GM23338 (cell line): ENCODE results near the gene MYRFL. TPM values are rescaled to one million over a fixed set of nuclear protein-coding genes. Genes with fewer than 3 reads are reported as not detected.

Experiments used
- ATAC-seq: fragments of 200-7000 bp; cut with Tn5 transposase; 3 replicates; pipeline ENCODE4 v1.9.1; 2020
- DNase-seq: peaks from one replicate; pipeline ENCODE4 v3.0.0-alpha.2; 2015; ENCODE audit warnings: low spot score
- H2AFZ ChIP-seq: fragments of 200-600 bp; sonication (generic); 2 replicates; pipeline ENCODE4 v1.8.0; 2016; ENCODE audit warnings: antibody characterized with exemption, mild to moderate bottlenecking, moderate library complexity
- H3F3A ChIP-seq: fragments of 200-600 bp; sonication (generic); replicated peaks from 2 replicates; pipeline ENCODE4 v1.8.0; 2017; ENCODE audit warnings: antibody characterized with exemption, mixed run types, low read depth
- H3K27ac ChIP-seq: fragments of 200-600 bp; sonication (generic); 2 replicates; pipeline ENCODE4 v1.6.1; 2016; ENCODE audit warnings: low read depth
- H3K27me3 ChIP-seq: fragments of 200-600 bp; sonication (generic); 2 replicates; pipeline ENCODE4 v1.8.0; 2016; ENCODE audit warnings: mild to moderate bottlenecking, mixed run types, moderate library complexity; ENCODE audit not compliant: insufficient read depth
- H3K36me3 ChIP-seq: fragments of 200-600 bp; sonication (generic); 2 replicates; pipeline ENCODE4 v1.8.0; 2016; ENCODE audit warnings: mild to moderate bottlenecking; ENCODE audit not compliant: insufficient read depth
- H3K4me1 ChIP-seq: fragments of 200-600 bp; sonication (generic); 2 replicates; pipeline ENCODE4 v1.8.0; 2016; ENCODE audit warnings: mild to moderate bottlenecking, moderate library complexity; ENCODE audit not compliant: insufficient read depth
- H3K4me2 ChIP-seq: fragments of 200-600 bp; sonication (generic); 2 replicates; pipeline ENCODE4 v1.7.1; 2017; ENCODE audit warnings: mixed run types
- H3K4me3 ChIP-seq: fragments of 200-600 bp; sonication (generic); 2 replicates; pipeline ENCODE4 v1.6.1; 2016; ENCODE audit warnings: mixed run types
- H3K79me2 ChIP-seq: fragments of 200-600 bp; sonication (generic); replicated peaks from 2 replicates; pipeline ENCODE4 v1.8.0; 2017; ENCODE audit warnings: mild to moderate bottlenecking; ENCODE audit not compliant: insufficient read depth
- H3K9me2 ChIP-seq: fragments of 200-600 bp; sonication (generic); 2 replicates; pipeline ENCODE4 v1.8.0; 2017; ENCODE audit not compliant: insufficient read depth
- H4K20me1 ChIP-seq: fragments of 200-600 bp; sonication (generic); replicated peaks from 2 replicates; pipeline ENCODE4 v1.8.0; 2017; ENCODE audit warnings: mild to moderate bottlenecking; ENCODE audit not compliant: insufficient read depth
- H3K27ac Mint-ChIP-seq: 2 replicates; pipeline ENCODE4 v1.8.0; 2020; ENCODE audit warnings: inconsistent platforms, mild to moderate bottlenecking, moderate library complexity, mixed read lengths
- H3K27me3 Mint-ChIP-seq: 3 replicates; pipeline ENCODE4 v1.8.0; 2022; ENCODE audit warnings: low read depth, mild to moderate bottlenecking, moderate library complexity, mixed read lengths, inconsistent platforms; ENCODE audit not compliant: insufficient read depth, poor library complexity
- H3K36me3 Mint-ChIP-seq: 3 replicates; pipeline ENCODE4 v1.8.0; 2021; ENCODE audit warnings: low read depth, mild to moderate bottlenecking, inconsistent platforms, moderate library complexity, mixed read lengths
- H3K4me1 Mint-ChIP-seq: 3 replicates; pipeline ENCODE4 v1.8.0; 2020; ENCODE audit warnings: mild to moderate bottlenecking, inconsistent platforms, mixed read lengths
- H3K4me3 Mint-ChIP-seq: 3 replicates; pipeline ENCODE4 v1.8.0; 2021; ENCODE audit warnings: moderate library complexity, mild to moderate bottlenecking, inconsistent platforms, mixed read lengths
- H3K9me3 Mint-ChIP-seq: 3 replicates; pipeline ENCODE4 v1.8.0; 2020; ENCODE audit warnings: moderate library complexity, mild to moderate bottlenecking, inconsistent platforms, mixed read lengths
- CREB1 ChIP-seq: fragments of 250-450 bp; sonication (Bioruptor Pico); IDR thresholded peaks from 2 replicates; pipeline ENCODE4 v1.5.0; 2020; ENCODE audit warnings: low read depth, mild to moderate bottlenecking, moderate library complexity
- EZH2 ChIP-seq: fragments of 200-600 bp; sonication (generic); IDR thresholded peaks from one replicate; pipeline ENCODE4 v1.8.0; 2017; ENCODE audit warnings: antibody characterized with exemption, mild to moderate bottlenecking, low read depth; ENCODE audit not compliant: unreplicated experiment
- EZH2phosphoT487 ChIP-seq: fragments of 200-600 bp; sonication (generic); IDR thresholded peaks from one replicate; pipeline ENCODE4 v1.8.1; 2018; ENCODE audit warnings: antibody characterized with exemption; ENCODE audit not compliant: unreplicated experiment
- JUNB ChIP-seq: IDR thresholded peaks from one replicate; pipeline ENCODE4 v1.6.1; 2016; ENCODE audit warnings: antibody characterized with exemption; ENCODE audit not compliant: unreplicated experiment
- NANOG ChIP-seq: IDR thresholded peaks from 2 replicates; pipeline ENCODE4 v1.6.1; 2016; ENCODE audit warnings: antibody characterized with exemption, borderline replicate concordance
- POLR2AphosphoS5 ChIP-seq: IDR thresholded peaks from 2 replicates; pipeline ENCODE4 v1.6.1; 2016; ENCODE audit warnings: antibody characterized with exemption, low read depth
- STAT1 ChIP-seq: IDR thresholded peaks from one replicate; pipeline ENCODE4 v1.6.1; 2016; ENCODE audit warnings: antibody characterized with exemption; ENCODE audit not compliant: unreplicated experiment
- ZNF114 ChIP-seq: fragments of 250-450 bp; sonication (Bioruptor Pico); IDR thresholded peaks from 2 replicates; pipeline ENCODE4 v1.5.0; 2020; ENCODE audit warnings: mild to moderate bottlenecking, moderate library complexity
- ZNF331 ChIP-seq: fragments of 250-450 bp; sonication (Bioruptor Pico); IDR thresholded peaks from 2 replicates; pipeline ENCODE4 v1.5.0; 2020; ENCODE audit warnings: low read depth, mild to moderate bottlenecking, moderate library complexity
- polyA plus RNA-seq: library from polyadenylated mRNA; unstranded; fragments of >200 nt; fragmentation: Nextera tagmentation; extraction: Ambion mirVana; gene quantifications from 2 replicates; pipeline ENCODE4 v1.2.1, GENCODE V29; 2016
- total RNA-seq: library from RNA; depleted of rRNA; stranded (reverse); fragments of >200 nt; shearing (Covaris generic); gene quantifications from 2 replicates; pipeline ENCODE4 v1.2.3, GENCODE V29; 2014
- TF ChIP-seq, protein P1 (sequence below): fragments of 250-450 bp; sonication (Bioruptor Pico); IDR thresholded peaks from 2 replicates; pipeline ENCODE4 v1.5.0; 2020; ENCODE audit warnings: mild to moderate bottlenecking, moderate library complexity
- TF ChIP-seq, protein P2 (sequence below): IDR thresholded peaks from 2 replicates; pipeline ENCODE4 v1.6.1; 2016; ENCODE audit warnings: antibody characterized with exemption
- TF ChIP-seq, protein P3 (sequence below): IDR thresholded peaks from one replicate; pipeline ENCODE4 v1.6.1; 2018; ENCODE audit warnings: antibody characterized with exemption; ENCODE audit not compliant: unreplicated experiment
- TF ChIP-seq, protein P4 (sequence below), 2 experiments: fragments of 200-600 bp in 1 of 2; sonication (generic) in 1 of 2; conservative IDR thresholded peaks; 2 replicates each; pipeline versions ENCODE4 v1.5.1 to v1.6.1; 2016 to 2017; ENCODE audit warnings: antibody characterized with exemption in 2 of 2, low read depth in 2 of 2, mild to moderate bottlenecking in 2 of 2, moderate library complexity in 1 of 2

MYRFL gene
- total and polyA plus RNA-seq, 2 experiments from 2014 or later = 2.3 to 2.8 TPM

DNA sequence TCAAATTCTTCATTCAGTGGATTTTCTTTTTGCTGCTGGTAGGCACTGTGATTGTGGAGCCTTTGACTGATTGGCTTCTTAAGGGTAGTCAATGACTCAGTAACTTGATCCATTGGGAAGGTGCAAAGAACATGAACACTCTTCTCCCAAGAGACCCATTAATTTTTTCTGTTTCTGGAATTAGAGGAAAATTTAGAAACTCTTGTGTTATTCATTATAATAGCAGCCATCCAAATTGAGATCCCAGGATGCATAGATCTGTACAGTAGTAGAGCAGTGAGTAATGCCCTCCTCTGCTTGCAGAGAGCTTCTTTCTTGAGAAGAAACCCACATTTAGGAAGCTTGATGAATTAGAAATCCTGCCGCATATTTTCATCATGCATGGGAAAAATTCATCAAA lies 63.9 kb downstream of the MYRFL start:
- Histone ChIP-seq H3K4me1 (0 out of 2 replicates have a peak, but pooled peaks cover 7% of the 10 kb centered on the region), H3F3A (no peaks in the 10 kb centered on the region), H3K27ac (no peak overlapping the region; the same call in 1 of the 2 replicates), H3K27me3 (no peaks in the 10 kb centered on the region), H3K4me2 (no peak overlapping the region), H3K79me2 (no peaks in the 10 kb centered on the region), H4K20me1 (no peaks in the 10 kb centered on the region), H3K9me2 (no peaks in the 10 kb centered on the region), H3K4me3 (no peak overlapping the region), H2AFZ (peak overlapping the region; percentile 38; the same call in 1 of the 2 replicates), H3K36me3 (no peaks in the 10 kb centered on the region)
- H3K9me3 Mint-ChIP-seq = no peaks in the 10 kb centered on the region
- ATAC-seq = no peak
- no peaks in the 10 kb centered on the region for H3K36me3 Mint-ChIP-seq
- DNase-seq = no peak
- TF ChIP-seq EZH2phosphoT487 (no peak), JUNB (no peak), ZNF331 (CRISPR knock-in tag) (no peak), EZH2 (no peak), ZNF114 (CRISPR knock-in tag) (no peak), STAT1 (no peak), CREB1 (CRISPR knock-in tag) (no peak), POLR2AphosphoS5 (no peak), NANOG (no peak)
- TF ChIP-seq, protein P1, sequence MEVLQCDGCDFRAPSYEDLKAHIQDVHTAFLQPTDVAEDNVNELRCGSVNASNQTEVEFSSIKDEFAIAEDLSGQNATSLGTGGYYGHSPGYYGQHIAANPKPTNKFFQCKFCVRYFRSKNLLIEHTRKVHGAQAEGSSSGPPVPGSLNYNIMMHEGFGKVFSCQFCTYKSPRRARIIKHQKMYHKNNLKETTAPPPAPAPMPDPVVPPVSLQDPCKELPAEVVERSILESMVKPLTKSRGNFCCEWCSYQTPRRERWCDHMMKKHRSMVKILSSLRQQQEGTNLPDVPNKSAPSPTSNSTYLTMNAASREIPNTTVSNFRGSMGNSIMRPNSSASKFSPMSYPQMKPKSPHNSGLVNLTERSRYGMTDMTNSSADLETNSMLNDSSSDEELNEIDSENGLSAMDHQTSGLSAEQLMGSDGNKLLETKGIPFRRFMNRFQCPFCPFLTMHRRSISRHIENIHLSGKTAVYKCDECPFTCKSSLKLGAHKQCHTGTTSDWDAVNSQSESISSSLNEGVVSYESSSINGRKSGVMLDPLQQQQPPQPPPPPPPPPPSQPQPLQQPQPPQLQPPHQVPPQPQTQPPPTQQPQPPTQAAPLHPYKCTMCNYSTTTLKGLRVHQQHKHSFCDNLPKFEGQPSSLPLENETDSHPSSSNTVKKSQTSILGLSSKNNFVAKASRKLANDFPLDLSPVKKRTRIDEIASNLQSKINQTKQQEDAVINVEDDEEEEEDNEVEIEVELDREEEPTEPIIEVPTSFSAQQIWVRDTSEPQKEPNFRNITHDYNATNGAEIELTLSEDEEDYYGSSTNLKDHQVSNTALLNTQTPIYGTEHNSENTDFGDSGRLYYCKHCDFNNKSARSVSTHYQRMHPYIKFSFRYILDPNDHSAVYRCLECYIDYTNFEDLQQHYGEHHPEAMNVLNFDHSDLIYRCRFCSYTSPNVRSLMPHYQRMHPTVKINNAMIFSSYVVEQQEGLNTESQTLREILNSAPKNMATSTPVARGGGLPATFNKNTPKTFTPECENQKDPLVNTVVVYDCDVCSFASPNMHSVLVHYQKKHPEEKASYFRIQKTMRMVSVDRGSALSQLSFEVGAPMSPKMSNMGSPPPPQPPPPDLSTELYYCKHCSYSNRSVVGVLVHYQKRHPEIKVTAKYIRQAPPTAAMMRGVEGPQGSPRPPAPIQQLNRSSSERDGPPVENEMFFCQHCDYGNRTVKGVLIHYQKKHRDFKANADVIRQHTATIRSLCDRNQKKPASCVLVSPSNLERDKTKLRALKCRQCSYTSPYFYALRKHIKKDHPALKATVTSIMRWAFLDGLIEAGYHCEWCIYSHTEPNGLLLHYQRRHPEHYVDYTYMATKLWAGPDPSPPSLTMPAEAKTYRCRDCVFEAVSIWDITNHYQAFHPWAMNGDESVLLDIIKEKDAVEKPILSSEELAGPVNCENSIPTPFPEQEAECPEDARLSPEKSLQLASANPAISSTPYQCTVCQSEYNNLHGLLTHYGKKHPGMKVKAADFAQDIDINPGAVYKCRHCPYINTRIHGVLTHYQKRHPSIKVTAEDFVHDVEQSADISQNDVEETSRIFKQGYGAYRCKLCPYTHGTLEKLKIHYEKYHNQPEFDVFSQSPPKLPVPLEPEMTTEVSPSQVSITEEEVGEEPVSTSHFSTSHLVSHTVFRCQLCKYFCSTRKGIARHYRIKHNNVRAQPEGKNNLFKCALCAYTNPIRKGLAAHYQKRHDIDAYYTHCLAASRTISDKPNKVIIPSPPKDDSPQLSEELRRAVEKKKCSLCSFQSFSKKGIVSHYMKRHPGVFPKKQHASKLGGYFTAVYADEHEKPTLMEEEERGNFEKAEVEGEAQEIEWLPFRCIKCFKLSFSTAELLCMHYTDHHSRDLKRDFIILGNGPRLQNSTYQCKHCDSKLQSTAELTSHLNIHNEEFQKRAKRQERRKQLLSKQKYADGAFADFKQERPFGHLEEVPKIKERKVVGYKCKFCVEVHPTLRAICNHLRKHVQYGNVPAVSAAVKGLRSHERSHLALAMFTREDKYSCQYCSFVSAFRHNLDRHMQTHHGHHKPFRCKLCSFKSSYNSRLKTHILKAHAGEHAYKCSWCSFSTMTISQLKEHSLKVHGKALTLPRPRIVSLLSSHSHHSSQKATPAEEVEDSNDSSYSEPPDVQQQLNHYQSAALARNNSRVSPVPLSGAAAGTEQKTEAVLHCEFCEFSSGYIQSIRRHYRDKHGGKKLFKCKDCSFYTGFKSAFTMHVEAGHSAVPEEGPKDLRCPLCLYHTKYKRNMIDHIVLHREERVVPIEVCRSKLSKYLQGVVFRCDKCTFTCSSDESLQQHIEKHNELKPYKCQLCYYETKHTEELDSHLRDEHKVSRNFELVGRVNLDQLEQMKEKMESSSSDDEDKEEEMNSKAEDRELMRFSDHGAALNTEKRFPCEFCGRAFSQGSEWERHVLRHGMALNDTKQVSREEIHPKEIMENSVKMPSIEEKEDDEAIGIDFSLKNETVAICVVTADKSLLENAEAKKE (CRISPR knock-in tag) = no peak
- TF ChIP-seq, protein P2, sequence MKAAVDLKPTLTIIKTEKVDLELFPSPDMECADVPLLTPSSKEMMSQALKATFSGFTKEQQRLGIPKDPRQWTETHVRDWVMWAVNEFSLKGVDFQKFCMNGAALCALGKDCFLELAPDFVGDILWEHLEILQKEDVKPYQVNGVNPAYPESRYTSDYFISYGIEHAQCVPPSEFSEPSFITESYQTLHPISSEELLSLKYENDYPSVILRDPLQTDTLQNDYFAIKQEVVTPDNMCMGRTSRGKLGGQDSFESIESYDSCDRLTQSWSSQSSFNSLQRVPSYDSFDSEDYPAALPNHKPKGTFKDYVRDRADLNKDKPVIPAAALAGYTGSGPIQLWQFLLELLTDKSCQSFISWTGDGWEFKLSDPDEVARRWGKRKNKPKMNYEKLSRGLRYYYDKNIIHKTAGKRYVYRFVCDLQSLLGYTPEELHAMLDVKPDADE = no peak
- TF ChIP-seq, protein P3, sequence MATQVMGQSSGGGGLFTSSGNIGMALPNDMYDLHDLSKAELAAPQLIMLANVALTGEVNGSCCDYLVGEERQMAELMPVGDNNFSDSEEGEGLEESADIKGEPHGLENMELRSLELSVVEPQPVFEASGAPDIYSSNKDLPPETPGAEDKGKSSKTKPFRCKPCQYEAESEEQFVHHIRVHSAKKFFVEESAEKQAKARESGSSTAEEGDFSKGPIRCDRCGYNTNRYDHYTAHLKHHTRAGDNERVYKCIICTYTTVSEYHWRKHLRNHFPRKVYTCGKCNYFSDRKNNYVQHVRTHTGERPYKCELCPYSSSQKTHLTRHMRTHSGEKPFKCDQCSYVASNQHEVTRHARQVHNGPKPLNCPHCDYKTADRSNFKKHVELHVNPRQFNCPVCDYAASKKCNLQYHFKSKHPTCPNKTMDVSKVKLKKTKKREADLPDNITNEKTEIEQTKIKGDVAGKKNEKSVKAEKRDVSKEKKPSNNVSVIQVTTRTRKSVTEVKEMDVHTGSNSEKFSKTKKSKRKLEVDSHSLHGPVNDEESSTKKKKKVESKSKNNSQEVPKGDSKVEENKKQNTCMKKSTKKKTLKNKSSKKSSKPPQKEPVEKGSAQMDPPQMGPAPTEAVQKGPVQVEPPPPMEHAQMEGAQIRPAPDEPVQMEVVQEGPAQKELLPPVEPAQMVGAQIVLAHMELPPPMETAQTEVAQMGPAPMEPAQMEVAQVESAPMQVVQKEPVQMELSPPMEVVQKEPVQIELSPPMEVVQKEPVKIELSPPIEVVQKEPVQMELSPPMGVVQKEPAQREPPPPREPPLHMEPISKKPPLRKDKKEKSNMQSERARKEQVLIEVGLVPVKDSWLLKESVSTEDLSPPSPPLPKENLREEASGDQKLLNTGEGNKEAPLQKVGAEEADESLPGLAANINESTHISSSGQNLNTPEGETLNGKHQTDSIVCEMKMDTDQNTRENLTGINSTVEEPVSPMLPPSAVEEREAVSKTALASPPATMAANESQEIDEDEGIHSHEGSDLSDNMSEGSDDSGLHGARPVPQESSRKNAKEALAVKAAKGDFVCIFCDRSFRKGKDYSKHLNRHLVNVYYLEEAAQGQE = no peak
- TF ChIP-seq, protein P4, sequence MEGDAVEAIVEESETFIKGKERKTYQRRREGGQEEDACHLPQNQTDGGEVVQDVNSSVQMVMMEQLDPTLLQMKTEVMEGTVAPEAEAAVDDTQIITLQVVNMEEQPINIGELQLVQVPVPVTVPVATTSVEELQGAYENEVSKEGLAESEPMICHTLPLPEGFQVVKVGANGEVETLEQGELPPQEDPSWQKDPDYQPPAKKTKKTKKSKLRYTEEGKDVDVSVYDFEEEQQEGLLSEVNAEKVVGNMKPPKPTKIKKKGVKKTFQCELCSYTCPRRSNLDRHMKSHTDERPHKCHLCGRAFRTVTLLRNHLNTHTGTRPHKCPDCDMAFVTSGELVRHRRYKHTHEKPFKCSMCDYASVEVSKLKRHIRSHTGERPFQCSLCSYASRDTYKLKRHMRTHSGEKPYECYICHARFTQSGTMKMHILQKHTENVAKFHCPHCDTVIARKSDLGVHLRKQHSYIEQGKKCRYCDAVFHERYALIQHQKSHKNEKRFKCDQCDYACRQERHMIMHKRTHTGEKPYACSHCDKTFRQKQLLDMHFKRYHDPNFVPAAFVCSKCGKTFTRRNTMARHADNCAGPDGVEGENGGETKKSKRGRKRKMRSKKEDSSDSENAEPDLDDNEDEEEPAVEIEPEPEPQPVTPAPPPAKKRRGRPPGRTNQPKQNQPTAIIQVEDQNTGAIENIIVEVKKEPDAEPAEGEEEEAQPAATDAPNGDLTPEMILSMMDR (conservative IDR thresholded peaks at IDR 0.05; ENCODE audit: low read depth in 2 of 2) = no peak
- no peak overlapping the region; the same call in 1 of the 2 replicates for H3K27ac Mint-ChIP-seq
- H3K4me3 Mint-ChIP-seq = no peak overlapping the region
- H3K27me3 Mint-ChIP-seq = peaks cover 4% of the 10 kb centered on the region
- H3K4me1 Mint-ChIP-seq = peaks cover 6% of the 10 kb centered on the region; the same call in 2 of the 3 replicates
